Measurements from ENCODE around the gene ERBB4. TPM values are rescaled to one million over a fixed set of nuclear protein-coding genes. Genes with fewer than 3 reads are reported as not detected.
"Not testable (repeated sequence)": the region's sequence is repeated elsewhere in the genome, so short reads cannot be mapped to it uniquely, and the experiment has no call there.

Gene ERBB4
- total RNA-seq, 1 donor from 2014 or later: 0.36 TPM

GRCh38 chr2:212245880-212246279 lies 292.7 kb downstream of the ERBB4 start:
- Mint-ChIP-seq H3K27ac (ENCODE audit: unreplicated experiment) (no peak overlapping the region), H3K4me1 (ENCODE audit: unreplicated experiment) (peaks cover 3% of the 10 kb centered on the region), H3K27me3 (ENCODE audit: unreplicated experiment) (no peaks in the 10 kb centered on the region), H3K36me3 (ENCODE audit: low read depth, unreplicated experiment) (no peaks in the 10 kb centered on the region), H3K9me3 (ENCODE audit: unreplicated experiment) (no peaks in the 10 kb centered on the region), H3K4me3 (ENCODE audit: unreplicated experiment) (no peak overlapping the region)
- TF ChIP-seq, protein P1, sequence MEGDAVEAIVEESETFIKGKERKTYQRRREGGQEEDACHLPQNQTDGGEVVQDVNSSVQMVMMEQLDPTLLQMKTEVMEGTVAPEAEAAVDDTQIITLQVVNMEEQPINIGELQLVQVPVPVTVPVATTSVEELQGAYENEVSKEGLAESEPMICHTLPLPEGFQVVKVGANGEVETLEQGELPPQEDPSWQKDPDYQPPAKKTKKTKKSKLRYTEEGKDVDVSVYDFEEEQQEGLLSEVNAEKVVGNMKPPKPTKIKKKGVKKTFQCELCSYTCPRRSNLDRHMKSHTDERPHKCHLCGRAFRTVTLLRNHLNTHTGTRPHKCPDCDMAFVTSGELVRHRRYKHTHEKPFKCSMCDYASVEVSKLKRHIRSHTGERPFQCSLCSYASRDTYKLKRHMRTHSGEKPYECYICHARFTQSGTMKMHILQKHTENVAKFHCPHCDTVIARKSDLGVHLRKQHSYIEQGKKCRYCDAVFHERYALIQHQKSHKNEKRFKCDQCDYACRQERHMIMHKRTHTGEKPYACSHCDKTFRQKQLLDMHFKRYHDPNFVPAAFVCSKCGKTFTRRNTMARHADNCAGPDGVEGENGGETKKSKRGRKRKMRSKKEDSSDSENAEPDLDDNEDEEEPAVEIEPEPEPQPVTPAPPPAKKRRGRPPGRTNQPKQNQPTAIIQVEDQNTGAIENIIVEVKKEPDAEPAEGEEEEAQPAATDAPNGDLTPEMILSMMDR (IDR thresholded peaks at IDR 0.05; ENCODE audit: unreplicated experiment): no peak
- no peak for DNase-seq (ENCODE audit: low spot score)

DNA sequence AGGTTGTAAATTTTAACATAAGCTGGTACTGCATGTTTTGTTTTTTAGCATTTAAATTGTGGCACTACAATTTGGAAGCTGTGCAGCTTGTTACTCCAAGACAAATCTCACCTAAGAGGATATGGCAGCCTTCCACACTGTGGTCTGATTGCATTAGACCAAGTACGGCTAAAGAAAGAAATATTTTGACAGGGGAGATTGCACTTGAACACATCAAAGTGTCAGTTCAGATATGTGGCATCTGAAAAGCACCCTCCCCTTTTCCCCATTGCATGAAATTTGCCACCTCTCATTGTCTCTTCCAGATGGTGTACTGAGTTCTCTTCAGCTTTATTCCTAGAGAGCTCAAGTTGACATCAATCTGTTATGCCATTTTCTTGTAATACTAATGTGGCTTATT lies 295.9 kb downstream of the ERBB4 start:
- no peaks in the 10 kb centered on the region for H3K36me3 Mint-ChIP-seq (ENCODE audit: low read depth, unreplicated experiment)
- no peaks in the 10 kb centered on the region for H3K27me3 Mint-ChIP-seq (ENCODE audit: unreplicated experiment)
- no peak overlapping the region for H3K4me3 Mint-ChIP-seq (ENCODE audit: unreplicated experiment)
- H3K9me3 Mint-ChIP-seq (ENCODE audit: unreplicated experiment): no peaks in the 10 kb centered on the region
- no peak overlapping the region for H3K27ac Mint-ChIP-seq (ENCODE audit: unreplicated experiment)
- TF ChIP-seq, protein P1 (IDR thresholded peaks at IDR 0.05; ENCODE audit: unreplicated experiment): no peak
- no peak for DNase-seq (ENCODE audit: low spot score)
- H3K4me1 Mint-ChIP-seq (ENCODE audit: unreplicated experiment): peaks cover 3% of the 10 kb centered on the region

DNA sequence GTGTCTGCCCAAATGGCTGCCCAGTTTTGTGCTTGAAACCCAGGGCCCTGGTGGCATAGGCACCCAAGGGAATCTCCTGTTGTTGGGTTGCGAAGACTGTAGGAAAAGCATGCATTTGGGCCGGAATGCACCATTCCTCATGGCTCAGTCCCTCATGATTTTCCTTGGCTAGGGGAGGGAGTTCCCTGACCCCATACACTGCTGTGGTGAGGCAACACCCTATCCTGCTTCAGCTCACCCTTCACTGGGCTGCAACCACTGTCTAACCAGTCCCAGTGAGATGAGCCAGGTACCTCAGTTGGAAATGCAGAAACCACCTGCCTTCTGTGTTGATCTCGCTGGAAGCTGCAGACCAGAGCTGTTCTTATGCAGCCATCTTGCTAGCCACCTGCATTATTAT lies 300.4 kb downstream of the ERBB4 start:
- not testable (repeated sequence) for H3K4me3 Mint-ChIP-seq (ENCODE audit: unreplicated experiment); H3K36me3 Mint-ChIP-seq (ENCODE audit: low read depth, unreplicated experiment); H3K4me1 Mint-ChIP-seq (ENCODE audit: unreplicated experiment); DNase-seq (ENCODE audit: low spot score); H3K27me3 Mint-ChIP-seq (ENCODE audit: unreplicated experiment); H3K9me3 Mint-ChIP-seq (ENCODE audit: unreplicated experiment); H3K27ac Mint-ChIP-seq (ENCODE audit: unreplicated experiment)

- no peaks in the 10 kb centered on the region for H3K9me3 Mint-ChIP-seq (ENCODE audit: unreplicated experiment)
- no peak overlapping the region for H3K4me3 Mint-ChIP-seq (ENCODE audit: unreplicated experiment)
- no peaks in the 10 kb centered on the region for H3K27me3 Mint-ChIP-seq (ENCODE audit: unreplicated experiment)
- no peak for DNase-seq (ENCODE audit: low spot score)
- H3K4me1 Mint-ChIP-seq (ENCODE audit: unreplicated experiment): no peaks in the 10 kb centered on the region
- TF ChIP-seq, protein P1 (IDR thresholded peaks at IDR 0.05; ENCODE audit: unreplicated experiment): no peak
- no peaks in the 10 kb centered on the region for H3K36me3 Mint-ChIP-seq (ENCODE audit: low read depth, unreplicated experiment)
- no peak overlapping the region for H3K27ac Mint-ChIP-seq (ENCODE audit: unreplicated experiment)
These were observed 301.1 kb downstream of the ERBB4 start for GRCh38 chr2:212237350-212238095.

DNA sequence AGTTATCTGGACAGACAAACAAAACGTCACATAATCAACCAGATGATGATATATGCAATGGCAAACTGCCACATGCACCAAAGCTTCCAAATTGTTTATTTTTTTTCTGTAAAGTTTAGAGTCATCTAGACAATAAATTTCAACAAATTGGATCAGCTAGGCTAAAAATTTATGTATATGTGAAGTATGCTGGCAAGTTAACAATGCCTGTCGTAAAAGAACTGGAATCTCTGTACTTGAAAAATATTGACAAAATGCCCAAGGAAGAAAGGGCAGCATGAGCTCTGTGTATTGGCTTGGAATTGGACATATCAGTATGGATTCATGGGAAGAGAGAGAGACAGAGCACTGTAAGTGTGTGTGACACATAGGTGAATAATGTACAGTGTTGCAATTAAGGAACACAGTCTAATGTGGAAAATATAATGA lies 309.8 kb downstream of the ERBB4 start:
- no peaks in the 10 kb centered on the region for H3K4me1 Mint-ChIP-seq (ENCODE audit: unreplicated experiment)
- no peak overlapping the region for H3K27ac Mint-ChIP-seq (ENCODE audit: unreplicated experiment)
- H3K36me3 Mint-ChIP-seq (ENCODE audit: low read depth, unreplicated experiment): no peaks in the 10 kb centered on the region
- no peaks in the 10 kb centered on the region for H3K9me3 Mint-ChIP-seq (ENCODE audit: unreplicated experiment)
- no peaks in the 10 kb centered on the region for H3K27me3 Mint-ChIP-seq (ENCODE audit: unreplicated experiment)
- DNase-seq (ENCODE audit: low spot score): no peak
- no peak overlapping the region for H3K4me3 Mint-ChIP-seq (ENCODE audit: unreplicated experiment)
- TF ChIP-seq, protein P1 (IDR thresholded peaks at IDR 0.05; ENCODE audit: unreplicated experiment): no peak
